ENCODE results near the gene CWC22.
"Not testable (repeated sequence)": the region's sequence is repeated elsewhere in the genome, so short reads cannot be mapped to it uniquely, and the experiment has no call there.

Gene CWC22

GRCh38 chr2:180002198-180002770 is 4.8 kb downstream of the CWC22 start:
- peak; percentile 63 for DNase-seq

GRCh38 chr2:180001726-180002125 is 5.4 kb downstream of the CWC22 start:
- no peak for DNase-seq

DNA sequence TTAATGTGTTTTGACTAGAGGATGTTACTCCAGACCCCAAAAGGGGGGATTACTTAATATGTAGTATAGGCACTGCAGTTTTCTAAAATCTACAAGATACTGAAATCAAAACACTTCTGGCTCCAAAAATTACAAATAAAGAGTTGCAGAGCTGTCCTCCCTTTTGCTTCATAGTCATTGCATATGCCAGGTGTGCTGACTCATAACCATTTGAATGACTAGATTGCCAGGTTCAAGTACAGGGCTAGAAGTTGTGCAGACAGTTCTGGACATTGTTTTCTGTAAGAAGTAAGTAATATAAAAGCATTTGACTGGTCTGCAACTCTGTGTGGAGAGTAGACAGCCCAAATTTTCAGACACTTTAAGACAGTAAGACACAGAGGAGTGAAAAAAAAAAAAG is 6.7 kb downstream of the CWC22 start:
- no peak for DNase-seq

DNA sequence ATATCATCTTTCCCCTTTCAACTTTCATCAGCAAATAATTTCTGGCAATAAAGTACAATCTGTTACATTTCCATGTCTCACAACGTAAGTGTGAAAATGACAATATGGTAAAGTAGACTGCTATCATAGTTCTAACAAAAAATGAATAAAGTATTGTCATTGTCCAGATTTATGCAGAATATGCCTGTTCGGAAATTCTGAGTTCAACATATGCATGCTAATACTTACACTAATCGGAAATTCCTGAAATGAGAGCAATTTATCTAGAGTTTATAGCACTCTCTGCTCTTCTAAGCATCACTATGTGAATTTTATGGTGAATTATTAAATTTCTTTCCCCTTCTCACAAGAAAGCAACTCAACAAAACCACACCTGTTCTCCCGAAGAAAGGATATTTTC is 8.1 kb downstream of the CWC22 start:
- DNase-seq, result no peak

- DNase-seq, result no peak
Measured at GRCh38 chr2:179995741-179996515, 11.2 kb downstream of the CWC22 start.

- DNase-seq, result no peak
Measured at GRCh38 chr2:179991344-179991743, 15.8 kb downstream of the CWC22 start.

DNA sequence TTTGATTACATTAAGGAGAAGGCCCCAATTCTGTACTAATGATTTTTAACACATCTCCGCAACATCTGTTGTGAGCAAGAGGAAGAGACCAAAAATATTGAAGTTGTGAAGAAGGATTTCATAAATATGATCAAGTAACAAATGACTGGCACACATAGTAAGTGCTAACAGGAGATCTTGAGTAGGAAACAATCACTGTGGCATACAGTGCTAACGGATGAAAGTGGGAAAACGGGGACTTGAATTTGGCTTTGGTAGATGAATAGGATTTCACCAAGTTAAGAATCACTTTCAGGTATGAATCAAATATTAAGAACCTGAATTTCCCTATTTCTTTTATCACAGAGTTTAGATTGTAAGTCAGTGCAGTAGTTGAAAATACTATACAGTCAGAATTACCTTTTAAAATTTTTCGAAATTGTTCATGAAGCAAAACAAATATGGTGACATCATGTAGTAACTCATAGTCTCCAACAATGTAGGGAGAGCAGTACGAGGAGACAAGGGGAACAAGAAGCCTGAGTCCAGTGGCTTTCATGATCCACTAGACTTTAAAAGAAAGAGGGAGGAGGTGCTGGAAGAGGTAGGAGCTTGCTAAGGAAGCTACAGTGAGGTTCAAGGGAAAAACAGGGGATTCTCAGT is 16.3 kb downstream of the CWC22 start:
- no peak for DNase-seq

- DNase-seq, result no peak
Measured at GRCh38 chr2:179987916-179988315, 19.2 kb downstream of the CWC22 start.

DNA sequence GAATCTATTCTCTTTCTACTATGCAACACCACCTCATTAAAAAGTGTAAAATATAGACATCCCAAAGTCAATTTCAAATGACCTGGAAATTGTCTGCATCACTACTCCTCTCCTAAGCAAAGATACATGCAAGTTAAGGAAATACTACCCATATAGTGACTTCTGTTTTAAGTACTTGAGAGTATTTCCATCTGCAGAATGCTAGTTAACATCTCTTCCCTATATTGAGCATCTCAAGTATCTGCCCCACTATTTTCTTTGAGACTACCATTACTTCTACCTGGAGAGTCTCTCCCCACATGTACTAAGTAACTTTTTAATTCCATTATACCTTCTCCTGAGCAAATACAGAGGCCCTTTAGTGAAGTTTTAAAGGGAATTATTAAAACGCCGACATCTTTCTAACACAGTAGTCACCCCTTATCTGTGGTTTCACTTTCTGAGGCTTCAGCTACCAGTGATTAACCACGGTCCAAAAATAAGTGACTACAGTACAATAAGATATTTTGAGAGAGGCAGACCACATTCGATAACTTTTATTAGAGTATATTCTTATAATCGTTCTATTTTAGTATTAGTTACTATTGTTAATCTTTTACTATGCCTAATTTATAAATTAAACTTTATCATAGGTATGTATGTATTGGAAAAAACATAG is 21.8 kb downstream of the CWC22 start:
- DNase-seq, result no peak

DNA sequence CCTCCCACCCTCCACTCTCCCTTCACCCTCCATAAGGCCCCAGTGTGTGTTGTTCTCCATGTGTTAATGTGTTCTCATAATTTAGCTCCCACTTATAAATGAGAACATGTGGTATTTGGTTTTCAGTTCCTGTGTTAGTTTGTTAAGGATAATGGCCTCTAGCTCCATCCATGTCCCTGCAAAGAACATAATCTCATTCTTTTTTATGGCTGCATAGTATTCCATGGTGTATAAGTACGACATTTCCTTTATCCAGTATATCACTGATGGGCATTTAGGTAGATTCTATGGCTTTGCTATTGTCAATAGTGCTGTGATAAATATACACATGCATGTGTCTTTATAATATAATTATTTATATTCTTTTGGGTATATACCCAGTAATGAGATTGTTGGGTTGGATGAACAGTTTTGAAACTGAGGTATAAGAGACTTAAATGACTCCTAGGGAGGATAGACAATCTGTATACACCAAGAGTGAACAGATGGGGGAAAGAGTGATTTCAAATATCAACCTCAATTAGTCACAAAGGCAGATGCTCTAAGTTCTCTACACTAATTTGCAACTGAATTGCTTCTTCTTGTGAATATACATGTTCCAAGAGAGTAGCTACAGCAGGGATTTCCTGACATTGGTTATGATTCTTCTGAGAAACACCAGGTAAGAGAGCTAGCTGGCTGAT is 23.7 kb downstream of the CWC22 start:
- no peak for DNase-seq

GRCh38 chr2:179981085-179981484 is 26.0 kb downstream of the CWC22 start:
- no peak for DNase-seq

DNA sequence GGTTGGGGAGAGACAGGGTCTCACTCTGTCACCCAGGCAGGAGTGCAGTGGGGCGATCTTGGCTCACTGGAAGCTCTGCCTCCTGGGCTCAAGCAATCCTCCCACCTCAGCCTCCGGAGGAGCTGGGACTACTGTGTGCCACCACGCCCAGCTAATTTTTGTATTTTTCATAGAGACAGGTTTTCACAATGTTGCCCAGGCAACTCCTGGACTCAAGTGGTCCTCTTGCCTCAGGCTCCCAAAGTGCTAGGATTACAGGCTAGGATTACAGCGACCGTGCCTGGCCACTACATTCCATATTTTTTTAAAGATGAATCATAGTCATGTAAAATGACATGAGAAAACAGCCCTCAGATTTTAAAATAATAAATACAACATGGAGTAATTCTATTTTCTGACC is 32.3 kb downstream of the CWC22 start:
- DNase-seq, result no peak

DNA sequence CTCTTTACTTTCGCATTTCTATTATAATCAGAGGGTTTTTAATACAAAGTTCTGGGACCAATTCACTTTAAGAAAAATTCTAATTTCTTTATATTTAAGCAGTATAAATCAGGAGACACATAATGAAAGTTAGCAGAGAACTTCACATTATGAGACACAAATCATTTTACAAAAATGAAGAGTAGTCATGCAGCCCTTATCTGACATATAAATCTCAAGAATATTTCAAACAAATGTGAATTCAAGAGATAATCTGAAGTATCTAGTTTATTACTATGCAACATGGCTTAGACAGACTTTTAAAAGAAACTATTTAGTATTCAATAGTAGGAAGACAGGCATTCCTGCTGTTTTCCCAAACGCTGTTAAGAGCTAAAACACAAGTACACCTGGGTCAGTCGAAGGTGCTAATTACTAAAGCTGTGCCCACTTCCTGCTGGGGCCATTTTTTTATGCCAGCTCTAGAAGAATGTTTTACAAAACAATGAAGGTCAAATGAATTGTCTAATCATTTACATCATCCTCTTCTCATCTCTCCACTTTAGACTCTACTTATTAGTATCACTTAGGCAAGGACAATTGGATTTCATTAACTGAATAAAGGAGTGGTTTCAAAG is 40.2 kb downstream of the CWC22 start:
- no peak for DNase-seq

DNA sequence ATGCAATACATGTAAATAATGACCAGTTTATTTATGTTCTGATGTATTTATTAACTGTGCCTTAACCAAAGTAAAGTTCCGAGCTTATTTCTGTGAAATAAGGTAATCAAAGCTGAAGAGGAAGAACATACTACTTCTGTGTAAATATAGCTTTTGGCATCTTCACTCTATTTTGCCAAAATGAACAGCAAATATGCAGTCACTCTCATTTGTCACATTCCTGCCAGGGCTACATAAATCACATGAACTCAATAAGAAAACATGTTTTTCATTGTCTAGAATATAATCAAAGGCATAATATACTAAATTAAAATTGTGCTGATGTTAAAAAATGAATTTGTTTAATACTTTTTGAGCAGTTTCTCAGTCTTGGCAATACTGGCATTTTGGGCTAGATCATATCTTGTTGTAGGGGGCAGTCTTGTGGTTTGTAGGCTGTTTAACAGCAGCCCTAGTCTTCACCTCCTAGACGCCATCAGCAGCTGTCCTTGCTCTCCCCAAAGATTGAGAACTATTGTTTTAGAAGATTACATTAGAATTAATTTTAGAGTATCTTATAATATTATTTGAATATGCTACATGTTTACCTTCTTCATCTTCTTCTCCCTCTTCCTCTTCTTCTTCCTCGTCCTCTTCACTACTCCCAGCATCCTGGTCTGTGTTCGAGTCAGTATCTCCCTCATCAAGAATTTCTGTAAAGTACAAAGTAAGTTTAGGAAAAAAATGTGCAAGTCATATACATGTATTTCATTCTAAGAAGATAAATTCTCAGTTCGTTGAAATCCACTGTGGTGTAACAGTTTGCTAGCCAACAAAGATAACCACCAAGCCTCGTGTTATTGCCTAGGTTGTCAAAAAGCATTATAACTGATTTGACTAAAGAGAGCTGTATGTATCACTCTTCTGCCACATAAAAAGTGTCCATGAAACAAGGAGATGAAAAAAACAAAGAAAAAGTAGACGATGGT is 41.5 kb downstream of the CWC22 start:
- DNase-seq, result no peak

DNA sequence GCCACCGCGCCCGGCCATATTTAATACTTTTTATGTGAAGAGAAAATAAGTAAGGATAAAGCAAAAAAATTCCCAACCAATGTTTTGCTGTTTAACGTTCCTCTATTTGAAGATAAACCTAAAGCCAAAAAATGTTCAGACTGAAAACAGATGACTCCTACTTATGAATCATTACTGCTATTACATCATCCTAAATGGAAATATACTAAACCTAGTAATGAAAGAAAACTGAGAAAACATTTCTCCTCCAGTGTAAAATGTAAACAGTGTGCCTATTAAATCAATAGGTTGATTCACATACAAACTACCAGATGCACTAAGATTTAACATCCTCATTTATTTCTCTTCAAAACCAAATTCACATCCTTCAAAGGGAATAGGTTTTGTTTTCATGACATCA is 43.5 kb downstream of the CWC22 start:
- DNase-seq, result no peak

DNA sequence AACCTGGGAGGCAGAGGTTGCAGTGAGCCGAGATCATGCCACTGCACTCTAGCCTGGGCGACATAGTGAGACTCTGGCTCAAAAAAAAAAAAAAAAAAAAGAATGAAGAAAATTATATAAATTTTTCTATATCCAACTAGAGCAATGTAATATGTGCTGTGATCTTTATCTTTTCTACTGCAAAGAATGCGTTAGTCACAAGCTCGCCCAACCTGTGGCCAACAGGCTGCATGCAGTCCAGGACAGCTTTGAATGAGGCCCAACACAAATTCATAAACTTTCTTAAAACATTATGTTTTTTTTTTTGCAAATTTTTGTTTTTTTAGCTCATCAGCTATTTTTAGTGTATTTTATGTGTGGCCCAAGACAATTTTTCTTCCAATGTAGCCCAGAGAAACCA is 48.8 kb downstream of the CWC22 start:
- not testable (repeated sequence) for DNase-seq

GRCh38 chr2:179954026-179954425 is 53.1 kb downstream of the CWC22 start:
- no peak for DNase-seq

DNA sequence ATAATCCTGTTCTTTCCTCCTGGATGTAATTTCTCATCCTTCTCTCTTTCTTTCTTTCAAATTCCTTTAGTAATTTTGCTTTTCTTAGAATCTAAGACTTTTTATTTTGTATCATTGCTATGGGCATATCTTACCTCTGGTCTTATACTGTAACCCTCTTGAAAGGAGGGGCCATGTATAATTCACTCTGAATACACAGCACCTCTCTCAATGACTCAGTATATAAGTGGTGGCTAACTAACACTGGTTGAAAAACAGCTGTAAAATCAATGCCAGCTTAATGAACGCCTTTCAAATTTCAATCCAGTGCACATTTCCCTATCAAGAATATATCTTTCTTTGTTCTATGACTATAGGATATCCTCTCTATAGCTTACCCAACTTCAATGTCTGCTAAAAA is 53.7 kb downstream of the CWC22 start:
- no peak for DNase-seq

- DNase-seq, result no peak
Measured at GRCh38 chr2:179952658-179953057, 54.4 kb downstream of the CWC22 start.

GRCh38 chr2:179951680-179952079 is 55.4 kb downstream of the CWC22 start:
- no peak for DNase-seq

GRCh38 chr2:179950391-179950790 is 56.7 kb downstream of the CWC22 start:
- DNase-seq, result no peak

- DNase-seq, result no peak
Measured at GRCh38 chr2:179949438-179949837, 57.7 kb downstream of the CWC22 start.
